PFSK-1 (cell line): Measurements from ENCODE around the gene XPO1.

ENCODE experiments used
- FOXP2 ChIP-seq: optimal IDR thresholded peaks from 2 replicates; pipeline ENCODE3; 2011; ENCODE audit warnings: borderline replicate concordance, control low read depth, inconsistent platforms; ENCODE audit not compliant: insufficient read depth; ENCODE audit errors: extremely low read length, extremely low read depth
- POLR2AphosphoS5 ChIP-seq: IDR thresholded peaks from 2 replicates; pipeline ENCODE4 v1.6.1; 2012; ENCODE audit warnings: low read depth, mild to moderate bottlenecking, control low read depth, low read length, moderate library complexity
- REST ChIP-seq, 2 experiments: IDR thresholded peaks; 2 replicates each; pipeline versions ENCODE4 v1.6.1 to v1.8.0; 2011 to 2012; ENCODE audit warnings: low read depth in 2 of 2, low read length in 2 of 2, control low read depth in 1 of 2, inconsistent platforms in 1 of 2, mild to moderate bottlenecking in 1 of 2, moderate library complexity in 1 of 2; ENCODE audit not compliant: insufficient read depth in 1 of 2
- SIN3A ChIP-seq: IDR thresholded peaks from 2 replicates; pipeline ENCODE4 v1.6.1; 2012; ENCODE audit warnings: mild to moderate bottlenecking, low read length, moderate library complexity, borderline replicate concordance; ENCODE audit not compliant: insufficient read depth
- TAF1 ChIP-seq: IDR thresholded peaks from 2 replicates; pipeline ENCODE4 v1.6.1; 2012; ENCODE audit warnings: low read length, control low read depth, borderline replicate concordance; ENCODE audit not compliant: insufficient read depth

XPO1 gene

GRCh38 chr2:61510674-61511671 is 27.2 kb downstream of the XPO1 start:
- TF ChIP-seq POLR2AphosphoS5 (no peak), TAF1 (no peak), REST (IDR thresholded peaks at IDR 0.05; ENCODE audit: insufficient read depth in 1 of 2, low read depth in 2 of 2, low read length in 2 of 2) (no peak), SIN3A (no peak), FOXP2 (no peak)

- no peak for TF ChIP-seq TAF1
- no peak for TF ChIP-seq REST (IDR thresholded peaks at IDR 0.05; ENCODE audit: insufficient read depth in 1 of 2, low read depth in 2 of 2, low read length in 2 of 2)
- TF ChIP-seq FOXP2, result no peak
- no peak for TF ChIP-seq SIN3A
- no peak for TF ChIP-seq POLR2AphosphoS5
These were observed 33.2 kb downstream of the XPO1 start for GRCh38 chr2:61504949-61505348.

GRCh38 chr2:61499060-61499459 is 39.1 kb downstream of the XPO1 start:
- no peak for TF ChIP-seq TAF1
- TF ChIP-seq FOXP2, result no peak
- no peak for TF ChIP-seq POLR2AphosphoS5
- no peak for TF ChIP-seq REST (IDR thresholded peaks at IDR 0.05; ENCODE audit: insufficient read depth in 1 of 2, low read depth in 2 of 2, low read length in 2 of 2)
- TF ChIP-seq SIN3A, result no peak

GRCh38 chr2:61493523-61493942 is 44.6 kb downstream of the XPO1 start:
- TF ChIP-seq TAF1, result no peak

GRCh38 chr2:61492476-61492875 is 45.7 kb downstream of the XPO1 start:
- 0 out of 2 replicates have a peak, but pooled peaks have one; percentile 27 for TF ChIP-seq POLR2AphosphoS5
- TF ChIP-seq REST (IDR thresholded peaks at IDR 0.05; ENCODE audit: insufficient read depth in 1 of 2, low read depth in 2 of 2, low read length in 2 of 2), result no peak
